OCI-LY1 (cell line): ENCODE measurements around the gene SLC6A16.

Experiments used
- EZH2 ChIP-seq: fragments of 200-600 bp; sonication (generic), shearing (Covaris generic); IDR thresholded peaks from 2 replicates; pipeline ENCODE4 v1.8.0; 2017; ENCODE audit warnings: borderline replicate concordance, mixed run types, mild to moderate bottlenecking, antibody characterized with exemption, low read length, moderate library complexity, mixed read lengths
- TF ChIP-seq, protein P1 (sequence below): fragments of 200-600 bp; sonication (generic), shearing (Covaris generic); IDR thresholded peaks from 2 replicates; pipeline ENCODE4 v1.5.1; 2017; ENCODE audit warnings: mild to moderate bottlenecking, antibody characterized with exemption, low read length, moderate library complexity, mixed read lengths

DNA sequence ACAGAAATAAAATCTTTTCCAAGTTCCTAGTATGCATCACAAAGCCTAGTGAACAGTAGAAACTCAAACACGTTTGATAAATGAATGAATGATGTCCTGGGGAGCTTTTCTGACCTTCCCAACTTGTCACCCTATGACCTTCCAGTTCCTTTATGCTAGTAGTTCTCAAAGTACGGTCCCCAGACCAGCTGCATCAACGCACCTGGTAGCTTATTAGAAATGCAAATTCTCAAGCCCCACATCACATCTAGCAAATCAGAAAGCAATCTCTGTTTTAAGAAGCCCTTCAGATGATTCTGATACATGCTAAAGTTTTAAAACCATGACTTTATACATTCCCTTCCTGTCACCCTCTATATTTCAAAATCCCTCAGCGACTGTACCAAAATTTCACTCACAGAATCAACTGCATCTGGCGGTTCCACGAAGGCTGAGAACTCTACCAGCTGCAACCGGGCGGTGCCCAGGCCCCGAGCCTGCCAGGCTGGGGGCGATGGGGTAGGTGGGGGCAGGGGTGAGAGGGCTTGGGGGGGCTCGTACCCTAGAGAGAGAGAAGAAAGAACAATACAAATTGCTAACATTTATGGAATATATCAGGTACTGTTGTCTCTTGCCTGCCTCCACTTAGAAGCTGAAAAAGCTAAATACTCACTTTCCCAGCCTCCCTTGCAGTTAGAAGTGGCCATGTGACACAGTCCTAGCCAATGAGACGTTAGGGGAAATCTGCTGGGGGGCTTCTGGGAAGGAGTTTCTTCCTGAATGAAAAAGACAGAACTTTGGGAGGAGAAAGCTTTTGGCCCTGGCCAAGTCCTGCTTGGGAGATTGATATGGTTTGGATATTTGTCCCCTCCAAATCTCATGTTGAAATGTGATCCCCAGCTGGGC lies 23.6 kb upstream of the SLC6A16 start:
- TF ChIP-seq EZH2 = no peak
- TF ChIP-seq, protein P1, sequence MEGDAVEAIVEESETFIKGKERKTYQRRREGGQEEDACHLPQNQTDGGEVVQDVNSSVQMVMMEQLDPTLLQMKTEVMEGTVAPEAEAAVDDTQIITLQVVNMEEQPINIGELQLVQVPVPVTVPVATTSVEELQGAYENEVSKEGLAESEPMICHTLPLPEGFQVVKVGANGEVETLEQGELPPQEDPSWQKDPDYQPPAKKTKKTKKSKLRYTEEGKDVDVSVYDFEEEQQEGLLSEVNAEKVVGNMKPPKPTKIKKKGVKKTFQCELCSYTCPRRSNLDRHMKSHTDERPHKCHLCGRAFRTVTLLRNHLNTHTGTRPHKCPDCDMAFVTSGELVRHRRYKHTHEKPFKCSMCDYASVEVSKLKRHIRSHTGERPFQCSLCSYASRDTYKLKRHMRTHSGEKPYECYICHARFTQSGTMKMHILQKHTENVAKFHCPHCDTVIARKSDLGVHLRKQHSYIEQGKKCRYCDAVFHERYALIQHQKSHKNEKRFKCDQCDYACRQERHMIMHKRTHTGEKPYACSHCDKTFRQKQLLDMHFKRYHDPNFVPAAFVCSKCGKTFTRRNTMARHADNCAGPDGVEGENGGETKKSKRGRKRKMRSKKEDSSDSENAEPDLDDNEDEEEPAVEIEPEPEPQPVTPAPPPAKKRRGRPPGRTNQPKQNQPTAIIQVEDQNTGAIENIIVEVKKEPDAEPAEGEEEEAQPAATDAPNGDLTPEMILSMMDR = no peak
